GM21825 (cell line): ENCODE measurements around the gene KLF9.

Experiments
- ATAC-seq: cut with Tn5 transposase; IDR thresholded peaks from one replicate; pipeline ENCODE4 v1.9.1; 2021; ENCODE audit warnings: mild to moderate bottlenecking, moderate library complexity; ENCODE audit not compliant: unreplicated experiment

Gene KLF9

DNA sequence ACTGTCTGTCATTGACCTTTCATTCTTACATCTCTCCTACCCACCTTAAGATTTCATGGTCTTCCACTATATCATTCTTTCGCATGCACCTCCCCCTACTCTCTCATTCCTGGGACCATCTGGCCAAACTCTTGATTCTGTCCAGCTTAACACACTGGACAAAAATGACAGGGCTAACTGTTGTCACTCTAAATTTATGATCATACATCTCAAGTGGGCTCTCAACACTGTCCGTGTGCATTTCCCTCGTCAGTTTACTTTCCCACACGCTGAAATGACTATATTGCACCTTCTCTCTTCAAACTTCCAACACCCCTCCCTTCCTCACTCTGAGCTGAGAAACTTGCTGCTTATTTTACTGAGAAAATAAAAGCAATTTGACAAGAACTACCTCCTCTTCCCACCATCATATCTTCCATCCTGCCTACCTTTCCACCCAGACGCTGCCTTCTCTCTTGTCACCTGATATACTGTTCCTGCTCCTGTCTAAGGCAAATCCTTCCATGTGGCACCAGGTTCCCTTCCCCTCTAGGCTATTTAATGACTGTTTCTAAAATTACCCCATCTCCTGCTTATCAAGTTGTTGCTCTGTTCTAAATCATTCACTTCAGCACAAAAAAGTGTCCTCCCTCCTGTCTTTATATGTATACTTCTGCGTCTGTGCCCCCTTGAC, 8.1 kb upstream of the KLF9 start:
- no peak for ATAC-seq

DNA sequence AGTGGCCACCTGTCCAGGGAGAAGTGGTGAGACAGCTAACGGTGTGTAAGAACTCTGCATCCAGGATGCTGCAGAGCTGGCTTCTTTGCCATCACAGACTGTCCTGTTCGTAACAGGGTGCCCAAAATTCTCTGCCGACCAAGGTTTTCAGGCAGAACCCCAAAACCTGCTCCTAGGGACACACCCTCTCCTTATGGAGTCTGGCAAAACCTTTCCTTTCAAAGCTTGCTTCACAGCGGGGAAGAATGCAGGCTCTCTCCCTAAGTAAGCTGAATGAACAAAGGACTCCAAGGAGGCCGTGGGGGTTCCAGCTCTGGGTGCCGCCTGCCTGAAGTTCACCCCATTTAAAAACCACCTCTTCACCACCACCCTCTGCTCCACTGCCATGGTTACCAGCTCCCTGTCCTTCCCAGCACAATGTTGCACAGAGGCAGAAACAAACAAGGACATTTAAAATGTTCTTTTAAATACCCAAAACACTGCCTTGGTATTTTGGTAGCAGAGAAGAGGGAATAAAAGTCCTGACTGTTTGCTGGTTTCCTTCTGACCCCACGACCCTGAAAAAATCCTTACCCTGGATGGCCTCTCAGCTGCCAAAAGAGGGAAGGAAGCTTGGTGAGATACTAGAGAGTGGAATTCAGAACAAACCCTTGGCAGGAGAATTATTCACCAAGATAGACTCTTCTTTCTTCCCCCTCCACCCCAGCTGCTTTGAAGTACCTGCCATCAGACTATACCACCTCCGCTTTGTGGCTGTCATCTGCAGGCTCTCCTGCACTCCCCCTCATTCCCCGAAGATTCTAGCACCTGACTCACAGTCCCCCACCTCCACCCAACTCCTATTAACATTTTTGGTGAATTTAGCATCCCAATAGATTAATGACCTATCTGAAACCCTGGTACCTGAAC, 7.1 kb upstream of the KLF9 start:
- no peak for ATAC-seq

DNA sequence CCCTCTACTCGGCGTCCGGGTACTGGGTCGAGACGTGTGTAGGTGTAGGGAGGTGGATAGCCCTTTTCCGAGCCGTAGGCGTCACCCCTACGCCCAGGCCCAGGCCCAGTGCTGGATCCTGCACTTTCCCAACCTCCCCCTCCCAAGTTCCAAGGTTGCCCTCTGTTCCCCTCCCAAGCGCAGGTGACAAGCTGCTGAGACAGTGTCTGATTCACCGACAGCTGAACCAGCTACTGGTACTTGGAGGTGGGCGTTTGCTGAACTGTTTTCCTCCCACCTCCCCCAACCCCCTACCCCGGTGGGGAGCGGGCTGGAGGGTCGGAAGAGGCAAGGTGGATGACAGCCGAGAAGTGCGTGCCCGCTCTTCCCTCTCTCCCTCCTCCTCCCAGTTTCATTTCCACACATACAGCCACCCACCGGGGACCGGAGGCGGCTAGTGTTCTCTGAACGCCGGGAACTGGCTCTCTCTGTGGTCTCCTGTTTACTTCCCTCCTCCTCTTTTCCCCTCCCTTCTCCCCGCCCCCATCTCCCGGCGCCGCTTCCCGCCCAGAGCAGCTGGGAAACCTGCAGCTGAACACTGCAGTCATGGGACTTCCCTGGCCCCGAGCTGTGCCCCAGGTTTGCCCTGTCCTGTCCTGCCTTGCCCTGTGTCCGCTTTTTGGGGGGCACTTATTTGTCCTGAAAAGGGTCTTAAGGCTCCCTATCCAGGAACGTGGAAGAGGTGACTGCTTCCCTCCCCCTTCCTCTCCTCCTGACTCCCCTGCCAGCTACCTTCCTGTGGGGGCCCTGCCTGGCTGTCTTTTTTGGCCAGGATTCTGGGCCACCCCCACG, 6.2 kb upstream of the KLF9 start:
- peak; percentile 6 for ATAC-seq

DNA sequence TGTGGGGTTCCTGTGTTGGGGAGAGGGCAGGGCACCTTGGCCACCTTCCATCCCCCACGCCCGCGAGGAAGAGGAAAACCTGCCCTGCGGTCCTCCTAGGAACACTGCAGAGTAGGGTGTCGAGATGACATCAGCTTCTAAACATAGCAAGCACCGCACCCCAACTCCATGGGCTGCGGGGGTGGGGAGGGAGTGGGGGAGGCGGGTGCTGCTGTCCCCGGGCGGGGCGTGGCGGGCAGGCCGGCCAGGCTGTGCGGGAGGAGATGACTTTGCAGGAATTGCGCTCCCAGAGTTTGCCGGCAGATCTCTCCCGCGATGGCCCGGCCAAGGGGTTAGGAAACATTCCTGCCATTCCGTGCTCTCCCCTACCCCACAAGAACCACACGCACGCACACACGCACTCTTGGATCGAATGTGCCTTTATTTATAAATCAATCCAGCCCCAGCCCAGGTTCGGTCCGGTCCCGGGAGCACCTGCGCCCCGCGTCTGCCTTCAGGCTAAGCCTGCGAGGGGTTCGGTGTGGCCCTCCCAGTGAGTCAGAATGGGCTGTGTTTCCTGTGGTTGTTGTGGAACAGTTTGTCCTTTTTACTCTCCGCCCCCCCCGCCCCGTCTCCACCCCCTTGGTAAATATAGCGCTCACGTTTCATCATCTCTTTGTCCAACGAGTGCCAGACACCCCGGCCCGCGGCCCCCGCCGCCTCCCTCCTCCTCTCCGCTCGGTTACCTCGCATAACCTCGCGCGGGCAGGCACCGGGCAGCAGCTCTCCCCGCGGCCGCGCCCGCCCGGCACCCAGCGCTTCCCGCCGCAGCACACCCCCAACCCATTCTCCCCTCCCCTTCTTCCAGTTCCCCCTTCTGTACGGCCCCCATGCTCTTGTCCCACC, 5.3 kb upstream of the KLF9 start:
- ATAC-seq = peak; percentile 48

DNA sequence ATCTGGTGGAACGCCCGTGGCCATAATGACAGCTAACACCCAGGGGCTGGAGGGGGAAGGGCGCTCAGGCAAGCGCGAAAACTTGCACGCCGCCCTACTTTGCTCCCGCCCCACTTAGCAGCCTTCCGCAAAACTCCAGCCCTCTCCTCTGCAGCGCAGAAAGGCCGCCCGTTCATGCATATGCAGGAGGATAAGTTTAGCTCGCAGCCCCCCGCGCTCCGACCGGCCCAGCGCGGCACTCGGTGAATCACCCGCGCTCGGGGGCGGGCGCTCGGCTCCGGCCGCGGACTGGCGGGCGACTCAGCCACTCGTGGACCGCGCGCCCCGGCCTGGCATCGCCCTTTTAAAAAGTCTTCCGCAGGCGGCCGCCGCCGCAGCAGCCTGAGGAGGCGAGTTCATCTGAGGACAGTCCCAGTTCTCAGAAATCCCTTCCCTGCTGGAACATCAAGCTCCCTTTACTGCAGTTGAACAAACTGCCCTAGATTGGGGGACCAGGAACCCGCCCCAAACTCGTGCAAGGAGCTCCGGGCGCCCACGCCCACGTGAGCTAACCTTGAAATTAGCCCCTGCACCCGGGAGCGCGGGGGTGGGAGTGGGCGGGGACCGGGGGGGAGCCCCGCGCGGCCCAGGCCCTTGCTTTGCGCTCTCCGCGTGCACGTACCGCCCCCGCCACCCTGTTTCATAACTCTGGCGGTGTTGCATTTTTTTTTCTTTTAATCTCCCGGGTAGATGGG, 4.5 kb upstream of the KLF9 start:
- ATAC-seq = peak; percentile 52

DNA sequence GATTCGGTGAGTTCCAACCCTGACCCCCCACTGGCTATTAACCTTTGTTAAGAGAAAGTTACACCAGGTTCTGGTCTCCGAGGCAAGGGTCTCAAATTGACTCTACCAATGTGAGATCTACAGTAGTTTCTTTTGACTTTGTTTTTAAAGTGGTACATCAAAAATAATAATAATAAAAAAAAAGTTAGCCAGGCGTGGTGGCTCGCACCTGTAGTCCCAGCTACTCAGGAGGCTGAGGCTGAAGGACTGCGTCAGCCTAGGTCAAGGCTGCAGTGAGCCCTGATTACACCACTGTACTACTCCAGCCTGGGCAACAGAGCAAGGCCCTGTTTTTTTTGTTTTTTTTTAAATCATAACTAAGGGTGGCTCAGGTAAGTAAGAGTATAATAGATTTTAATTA, 1.0 kb upstream of the KLF9 start:
- ATAC-seq = no peak

DNA sequence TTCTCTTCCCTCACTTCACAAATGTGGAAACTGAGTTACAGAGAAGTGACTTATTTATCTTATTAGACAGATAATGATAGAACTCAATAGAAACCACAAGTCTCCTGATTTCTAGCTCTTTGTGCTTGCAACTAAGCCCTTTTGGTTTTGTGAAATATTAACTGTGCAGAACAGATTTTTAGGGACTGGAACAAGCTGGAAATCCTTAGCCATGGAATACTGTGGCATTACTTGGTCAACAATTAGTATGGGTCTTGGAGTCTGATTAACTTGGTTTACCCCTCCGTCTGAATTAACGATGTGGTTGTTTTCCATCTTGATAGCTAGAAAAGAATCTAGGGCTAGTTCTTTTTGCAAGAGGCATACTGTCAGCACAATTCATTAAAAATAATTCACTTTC, 584 bp upstream of the KLF9 start:
- ATAC-seq = no peak

DNA sequence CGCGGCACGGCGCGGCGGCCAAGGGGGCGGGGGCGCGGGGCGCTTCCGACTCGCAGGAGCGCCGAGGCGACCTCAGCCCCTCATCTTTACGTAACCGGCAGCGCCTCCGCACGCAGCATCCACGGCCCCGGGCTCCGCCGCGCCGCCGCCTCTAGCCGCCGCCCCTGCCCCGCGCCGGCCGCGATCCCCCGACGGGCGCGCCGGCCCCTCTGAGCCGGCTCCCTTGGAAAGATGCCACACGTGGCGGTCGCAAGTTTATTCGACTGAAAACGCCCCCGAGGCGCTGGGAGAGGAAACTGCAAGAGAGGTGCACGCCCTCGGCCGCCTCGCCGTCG, 1.0 kb downstream of the KLF9 start:
- peak; percentile 17 for ATAC-seq

DNA sequence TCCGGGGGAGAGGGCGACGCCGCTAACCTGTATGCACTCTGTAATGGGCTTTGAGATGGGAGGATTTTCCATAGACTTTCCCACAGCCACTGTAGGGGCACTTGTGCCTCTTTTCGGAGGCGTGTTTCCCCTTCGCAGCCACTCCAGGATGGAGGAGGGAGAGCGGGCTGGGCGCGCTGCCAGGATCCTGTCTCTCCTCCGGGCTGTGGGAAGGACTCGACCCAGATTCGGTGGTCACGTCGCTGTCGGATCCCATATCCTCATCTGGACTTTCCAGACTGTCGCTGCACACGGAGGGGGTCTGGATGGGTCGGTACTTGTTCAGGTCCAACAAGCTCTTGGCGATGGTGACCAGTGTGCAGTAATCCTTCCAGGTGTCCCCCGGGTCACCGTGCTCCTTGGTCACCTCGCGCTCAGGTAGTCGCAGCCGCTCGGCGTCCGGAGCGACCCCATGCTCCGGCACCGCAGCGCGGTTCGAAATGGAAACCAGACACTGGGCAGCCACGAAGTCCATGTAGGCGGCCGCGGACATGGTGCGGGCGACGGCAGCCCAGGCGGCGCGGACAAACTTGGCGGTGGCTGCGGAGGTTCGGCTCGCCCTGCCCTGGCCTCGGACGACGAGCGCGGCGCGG, 1.5 kb downstream of the KLF9 start:
- ATAC-seq = peak; percentile 1

DNA sequence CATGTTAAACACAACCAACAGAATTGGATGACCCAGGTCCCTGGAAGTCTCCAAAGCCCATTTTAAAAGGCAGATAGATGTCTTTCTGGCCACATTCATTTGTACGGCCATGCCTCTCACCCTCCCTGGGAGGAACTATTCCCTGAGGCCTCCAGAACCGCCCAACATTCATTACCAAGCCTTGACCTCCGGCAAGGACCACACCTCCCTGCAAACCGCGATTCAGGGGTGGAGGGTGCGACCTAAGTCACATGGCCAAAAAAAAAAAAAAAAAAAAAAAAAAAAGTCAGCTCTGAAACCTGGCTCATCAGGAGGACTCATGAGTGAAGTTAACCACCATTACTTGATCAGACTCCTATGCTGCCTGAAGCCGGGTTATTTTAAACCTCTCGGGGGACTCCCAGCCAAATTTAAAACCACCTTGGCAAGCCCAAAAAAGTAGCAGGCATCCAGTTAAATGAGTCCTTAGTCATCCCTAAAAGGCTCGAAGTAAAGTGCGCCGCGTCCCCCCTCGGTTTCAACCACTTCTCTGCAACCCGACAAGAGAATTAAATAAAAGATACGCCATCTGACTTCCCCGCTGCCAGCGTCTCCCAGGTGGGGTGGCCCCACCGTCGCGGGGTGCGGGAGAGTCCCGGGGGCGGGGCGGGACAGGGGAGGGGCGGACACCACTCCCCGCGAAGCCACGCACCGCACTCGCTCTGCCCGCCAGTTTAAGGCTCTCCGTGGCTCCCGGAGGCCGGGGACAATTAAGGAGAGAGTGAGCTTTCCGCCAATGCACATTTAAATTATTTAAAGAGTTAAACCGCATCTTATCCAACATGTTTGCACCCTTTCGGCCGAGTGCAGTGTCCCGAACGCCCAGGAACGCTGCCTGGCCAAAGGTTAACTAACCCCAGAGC, 2.3 kb downstream of the KLF9 start:
- ATAC-seq = peak; percentile 21

DNA sequence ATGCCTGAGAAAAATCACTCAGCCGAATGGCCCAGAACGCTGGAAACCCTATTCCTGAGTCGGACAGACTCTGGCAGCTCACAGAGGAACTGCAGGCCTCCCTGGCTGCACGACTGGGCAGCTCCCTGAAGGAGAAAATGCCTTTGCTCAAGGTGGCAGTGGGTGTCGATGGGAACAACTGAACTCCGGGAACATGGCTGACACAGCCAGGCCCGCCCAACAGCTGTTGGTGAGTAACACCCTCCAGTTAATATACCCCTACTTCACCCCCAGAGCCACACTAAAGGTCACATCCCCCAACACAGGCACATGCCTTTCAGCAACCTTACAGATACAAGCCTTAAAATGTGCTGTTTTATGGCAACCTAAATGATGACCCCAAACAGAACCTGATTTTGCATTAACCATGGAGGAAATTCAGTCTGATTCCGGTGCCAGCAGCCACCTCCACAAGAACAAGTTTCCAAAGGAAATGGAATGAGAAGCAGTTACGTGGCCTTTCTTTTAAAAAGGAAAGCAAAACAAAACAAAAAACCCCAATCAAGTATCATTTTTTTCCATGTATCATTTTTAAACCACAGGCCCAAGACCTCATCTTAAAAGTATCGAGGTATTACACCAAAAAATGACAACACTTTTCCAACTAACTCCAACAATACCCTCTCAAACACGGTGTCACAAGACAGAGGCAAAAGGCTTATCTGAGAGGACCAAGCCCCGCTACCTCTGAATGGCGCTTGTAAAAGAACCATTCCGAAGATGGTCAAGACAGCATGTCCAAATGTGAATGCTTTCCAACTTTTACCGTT, 3.1 kb downstream of the KLF9 start:
- ATAC-seq = no peak

DNA sequence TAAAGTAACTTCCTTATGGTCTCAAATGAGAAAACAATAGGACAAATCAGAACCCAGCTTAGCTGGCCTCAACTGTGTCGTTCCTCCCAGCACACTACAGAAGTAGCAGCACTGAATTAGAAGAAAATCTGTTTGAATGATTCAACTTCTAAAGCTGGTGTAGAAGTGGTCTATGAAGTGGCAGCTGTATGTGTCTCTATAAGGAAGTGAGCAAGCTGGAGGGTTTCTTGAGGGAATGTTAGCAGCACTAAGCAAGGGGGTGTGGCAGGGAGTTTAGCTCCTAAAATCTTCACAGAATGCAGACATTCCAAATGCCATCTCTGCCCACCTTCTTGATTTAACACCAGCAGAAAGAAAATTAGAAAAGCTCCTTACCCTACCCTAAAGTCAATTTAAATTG, 4.1 kb downstream of the KLF9 start:
- ATAC-seq = no peak

DNA sequence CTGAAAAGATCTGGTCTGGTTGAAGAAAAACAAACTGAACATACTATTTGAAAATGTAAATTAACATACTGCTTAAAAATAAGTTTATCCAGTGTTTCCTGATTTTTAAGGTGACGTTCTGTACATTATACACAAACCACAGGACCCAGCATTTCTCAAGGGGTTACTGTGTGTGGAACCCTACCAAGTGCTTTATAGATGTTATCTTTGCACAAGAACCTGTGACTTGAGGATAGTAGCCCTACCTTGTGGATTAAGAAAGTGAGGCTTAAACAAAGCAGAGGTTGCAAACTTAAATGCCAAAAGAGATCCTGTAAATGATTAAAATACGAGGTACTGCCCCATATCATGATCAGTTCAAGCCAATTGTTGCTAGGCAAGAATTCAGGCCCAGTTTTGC, 4.7 kb downstream of the KLF9 start:
- no peak for ATAC-seq

DNA sequence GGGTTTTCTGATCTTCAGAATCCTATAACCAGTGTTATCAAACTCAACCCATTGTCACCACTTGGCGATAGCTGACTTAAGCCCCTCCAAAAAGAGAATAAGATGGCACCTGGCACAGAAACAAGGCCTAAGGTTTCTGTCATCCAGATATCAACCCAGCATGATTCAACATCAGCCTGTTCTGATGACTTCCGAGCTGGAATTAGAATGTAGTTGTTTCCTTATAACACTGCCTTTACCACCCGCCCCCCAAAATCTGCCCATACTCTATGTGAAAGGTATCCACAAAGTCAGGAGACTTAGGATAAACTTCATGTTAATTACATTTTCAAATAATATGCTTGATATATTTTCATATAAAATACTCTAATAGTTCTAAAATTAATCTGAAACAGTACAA, 5.2 kb downstream of the KLF9 start:
- ATAC-seq = no peak

DNA sequence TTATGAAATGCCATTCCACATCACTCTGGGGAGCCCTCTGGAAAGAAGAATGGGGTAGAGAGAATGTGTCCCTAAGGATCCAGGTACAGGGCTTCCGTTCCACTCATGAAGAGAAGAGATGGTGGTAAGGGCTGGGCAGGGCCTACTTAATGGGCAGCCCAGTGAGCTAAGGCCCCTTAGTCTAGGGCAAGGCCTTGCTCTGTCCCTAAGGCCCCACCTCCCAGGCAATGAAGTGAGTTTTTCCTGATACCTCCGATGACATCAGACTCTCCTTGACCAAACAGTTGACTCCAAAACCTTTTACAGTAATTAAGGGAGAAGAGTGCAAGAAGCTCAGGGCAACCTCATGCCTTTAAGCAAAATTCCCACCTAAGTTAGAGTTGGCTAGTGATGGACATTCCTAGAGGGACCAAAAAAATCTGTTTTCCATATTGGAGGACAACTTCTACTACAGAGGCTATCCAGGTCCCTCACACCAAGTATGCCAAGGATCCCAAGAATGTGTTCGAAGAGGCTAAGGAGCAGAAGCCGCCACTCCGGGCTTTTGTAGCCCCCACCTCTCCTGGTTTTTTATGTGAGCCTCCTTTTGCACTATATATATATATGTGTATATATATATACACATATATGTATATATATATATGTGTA, 5.9 kb downstream of the KLF9 start:
- no peak for ATAC-seq

DNA sequence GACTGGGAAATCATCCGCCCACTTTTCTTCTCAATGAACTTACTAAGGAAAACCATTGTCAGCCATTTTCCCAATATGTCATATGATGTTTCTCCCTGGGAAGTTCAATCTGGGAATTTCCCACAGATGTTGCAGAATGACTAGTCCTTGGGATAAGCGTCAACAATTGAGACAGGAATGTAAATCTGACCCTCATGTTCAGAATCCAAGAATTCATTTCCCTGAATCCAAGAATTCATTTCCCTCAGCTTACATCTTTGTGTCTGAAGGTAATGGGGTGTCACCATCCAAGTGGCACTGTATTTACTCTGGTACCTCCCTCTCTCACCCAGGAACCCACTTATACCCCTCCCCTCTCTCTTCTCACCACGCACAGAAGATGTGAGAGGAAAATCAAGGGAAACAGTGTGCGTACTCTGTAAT, 7.4 kb downstream of the KLF9 start:
- no peak for ATAC-seq

DNA sequence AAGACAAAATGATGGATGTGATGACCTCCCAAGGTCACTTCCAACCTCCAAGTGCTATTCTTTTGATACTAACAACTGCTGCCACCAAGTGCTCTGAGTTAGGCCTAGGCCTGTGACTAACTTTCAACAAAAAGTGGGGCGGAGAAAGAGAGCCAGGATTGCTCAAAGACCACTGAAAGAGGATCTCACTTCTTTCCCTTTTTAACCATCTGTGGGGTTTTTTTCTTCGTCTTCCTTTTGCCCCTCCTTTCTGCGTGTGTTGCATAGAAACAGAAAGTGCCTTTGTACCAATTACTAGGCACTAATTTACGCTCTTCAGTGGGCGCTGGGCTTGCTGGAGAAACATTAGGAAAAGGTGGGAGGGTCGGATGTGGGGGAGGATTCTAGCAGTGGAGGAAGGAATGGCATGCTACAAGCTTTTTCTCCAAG, 8.0 kb downstream of the KLF9 start:
- peak; percentile 69 for ATAC-seq
